IMR-90 (cell line): ENCODE results near the gene TTC16.

Experiments used
- CHD1 ChIP-seq: IDR thresholded peaks from 2 replicates; pipeline ENCODE4 v1.6.1; 2012; ENCODE audit warnings: low read depth, low read length, improper control_type of control experiment
- CTCF ChIP-seq: conservative IDR thresholded peaks from 2 replicates; pipeline ENCODE4 v1.5.1; 2012; ENCODE audit warnings: mild to moderate bottlenecking, low read depth, low read length, improper control_type of control experiment
- FOS ChIP-seq: fragments of 150-350 bp; IDR thresholded peaks from 2 replicates; pipeline ENCODE4 v1.6.1; 2016; ENCODE audit warnings: low read depth, low read length
- MXI1 ChIP-seq: IDR thresholded peaks from 2 replicates; pipeline ENCODE4 v1.6.1; 2012; ENCODE audit warnings: low read depth, mild to moderate bottlenecking, low read length, moderate library complexity, borderline replicate concordance
- NFE2L2 ChIP-seq: fragments of 150-350 bp; IDR thresholded peaks from 2 replicates; pipeline ENCODE4 v1.6.1; 2016; ENCODE audit warnings: low read depth, mild to moderate bottlenecking, low read length
- POLR2A ChIP-seq: IDR thresholded peaks from 2 replicates; pipeline ENCODE4 v1.6.1; 2012; ENCODE audit warnings: mild to moderate bottlenecking, low read depth, low read length
- RAD21 ChIP-seq: IDR thresholded peaks from 2 replicates; pipeline ENCODE4 v1.6.1; 2012; ENCODE audit warnings: low read length, improper control_type of control experiment
- RCOR1 ChIP-seq: IDR thresholded peaks from 2 replicates; pipeline ENCODE4 v1.6.1; 2012; ENCODE audit warnings: mild to moderate bottlenecking, low read length, improper control_type of control experiment; ENCODE audit not compliant: insufficient replicate concordance
- RFX5 ChIP-seq: IDR thresholded peaks from 2 replicates; pipeline ENCODE4 v1.8.0; 2012; ENCODE audit warnings: low read depth, mild to moderate bottlenecking, low read length, moderate library complexity
- USF2 ChIP-seq: fragments of 150-350 bp; IDR thresholded peaks from 2 replicates; pipeline ENCODE4 v1.6.1; 2017; ENCODE audit warnings: mild to moderate bottlenecking, antibody characterized with exemption, low read length, low read depth
- TF ChIP-seq, protein P1 (sequence below): fragments of 150-350 bp; IDR thresholded peaks from 2 replicates; pipeline ENCODE4 v1.6.1; 2016; ENCODE audit warnings: low read depth, mild to moderate bottlenecking, low read length, moderate library complexity, borderline replicate concordance

GRCh38 chr9:127667906-127668305 lies 48.0 kb upstream of the TTC16 start:
- no peak for TF ChIP-seq CTCF
- no peak for TF ChIP-seq CHD1
- TF ChIP-seq RCOR1: no peak
- no peak for TF ChIP-seq USF2
- no peak for TF ChIP-seq POLR2A
- TF ChIP-seq, protein P1, sequence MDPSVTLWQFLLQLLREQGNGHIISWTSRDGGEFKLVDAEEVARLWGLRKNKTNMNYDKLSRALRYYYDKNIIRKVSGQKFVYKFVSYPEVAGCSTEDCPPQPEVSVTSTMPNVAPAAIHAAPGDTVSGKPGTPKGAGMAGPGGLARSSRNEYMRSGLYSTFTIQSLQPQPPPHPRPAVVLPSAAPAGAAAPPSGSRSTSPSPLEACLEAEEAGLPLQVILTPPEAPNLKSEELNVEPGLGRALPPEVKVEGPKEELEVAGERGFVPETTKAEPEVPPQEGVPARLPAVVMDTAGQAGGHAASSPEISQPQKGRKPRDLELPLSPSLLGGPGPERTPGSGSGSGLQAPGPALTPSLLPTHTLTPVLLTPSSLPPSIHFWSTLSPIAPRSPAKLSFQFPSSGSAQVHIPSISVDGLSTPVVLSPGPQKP: no peak
- no peak for TF ChIP-seq RFX5
- no peak for TF ChIP-seq RAD21
- no peak for TF ChIP-seq MXI1
- no peak for TF ChIP-seq NFE2L2
- TF ChIP-seq FOS: no peak
